CD4-positive, alpha-beta memory T cell (primary cell): ENCODE measurements around the gene RB1. TPM values are rescaled to one million over a fixed set of nuclear protein-coding genes. Genes with fewer than 3 reads are reported as not detected.
A peak's percentile ranks its signal among the peaks of the same experiment; 100 is the strongest.

Source experiments
- CTCF ChIA-PET: fragments of 350-600 bp; sonication (Branson Sonifier 250); formaldehyde crosslinking; loops from one replicate; lab custom pipeline; 2021; ENCODE audit warnings: inconsistent platforms; ENCODE audit not compliant: partially characterized antibody; lab: Charles Lee
- POLR2A ChIA-PET: fragments of 350-600 bp; sonication (Branson Sonifier 250); formaldehyde crosslinking; loops from one replicate; lab custom pipeline; 2021; ENCODE audit not compliant: partially characterized antibody; lab: Charles Lee
- DNase-seq, 5 donors: peaks; one replicate each; pipeline versions ENCODE4 v3.0.0 to v3.0.0-alpha.2; 2020 to 2022; ENCODE audit warnings: mixed read lengths in 1 of 5
- H3K27ac ChIP-seq: one replicate; pipeline ENCODE4 v1.7.0; 2013; ENCODE audit warnings: low read depth, low read length
- H3K27me3 ChIP-seq: 2 replicates; pipeline ENCODE4 v1.7.0; 2013; ENCODE audit warnings: mild to moderate bottlenecking, low read length, moderate library complexity; ENCODE audit not compliant: insufficient read depth
- H3K36me3 ChIP-seq: 2 replicates; pipeline ENCODE4 v1.7.0; 2013; ENCODE audit warnings: mild to moderate bottlenecking, low read length, moderate library complexity; ENCODE audit not compliant: insufficient read depth
- H3K4me1 ChIP-seq: 2 replicates; pipeline ENCODE4 v1.7.0; 2013; ENCODE audit warnings: mild to moderate bottlenecking, low read length, moderate library complexity; ENCODE audit not compliant: insufficient read depth
- H3K4me3 ChIP-seq, 2 donors: one replicate each; pipeline ENCODE4 v1.7.0; 2013; ENCODE audit warnings: low read length in 2 of 2, mild to moderate bottlenecking in 1 of 2
- H3K9me3 ChIP-seq, 2 donors: one replicate each; pipeline ENCODE4 v1.7.0; 2013; ENCODE audit warnings: low read length in 2 of 2, control low read depth in 1 of 2; ENCODE audit not compliant: control insufficient read depth in 1 of 2
- H3K27ac Mint-ChIP-seq, 7 donors: one replicate each; pipeline ENCODE4 v1.8.0; 2020 to 2021; ENCODE audit warnings: mixed read lengths in 7 of 7, mild to moderate bottlenecking in 6 of 7, inconsistent platforms in 3 of 7, moderate library complexity in 3 of 7
- H3K27me3 Mint-ChIP-seq, 2 donors: one replicate each; pipeline ENCODE4 v1.8.0; 2020 to 2021; ENCODE audit warnings: mixed read lengths in 2 of 2
- H3K36me3 Mint-ChIP-seq, 2 donors: one replicate each; pipeline ENCODE4 v1.8.0; 2020 to 2021; ENCODE audit warnings: mixed read lengths in 2 of 2, inconsistent platforms in 1 of 2, mild to moderate bottlenecking in 1 of 2
- H3K4me1 Mint-ChIP-seq, 4 donors: one replicate each; pipeline ENCODE4 v1.8.0; 2020 to 2021; ENCODE audit warnings: mixed read lengths in 4 of 4, mild to moderate bottlenecking in 1 of 4
- H3K4me3 Mint-ChIP-seq, 8 donors: one replicate each; pipeline ENCODE4 v1.8.0; 2020 to 2021; ENCODE audit warnings: mixed read lengths in 8 of 8, mild to moderate bottlenecking in 7 of 8, moderate library complexity in 6 of 8, inconsistent platforms in 3 of 8
- H3K9me3 Mint-ChIP-seq, 8 donors: one replicate each; pipeline ENCODE4 v1.8.0; 2020 to 2021; ENCODE audit warnings: mixed read lengths in 8 of 8, mild to moderate bottlenecking in 5 of 8, inconsistent platforms in 3 of 8, moderate library complexity in 1 of 8
- intact Hi-C: fragments of 100-400 bp; cut with micrococcal nuclease; formaldehyde crosslinking; loops from one replicate; pipeline ENCODE4 v1.15.1; 2023
- polyA plus RNA-seq, 2 donors: library from polyadenylated mRNA; unstranded; fragments of 300-500 nt; fragmentation: Illumina TruSeq; gene quantifications; one replicate each; pipeline ENCODE4 v1.2.3, GENCODE V29; 2021
- total RNA-seq, 2 experiments: library from RNA; stranded (reverse); gene quantifications; one replicate each; pipeline ENCODE4 v1.2.3, GENCODE V29; 2021

The RB1 gene
- total and polyA plus RNA-seq, 4 experiments from 2014 or later = 14.9 to 26.0 (median 20.1) TPM

GRCh38 chr13:48294653-48295052, 8.9 kb upstream of the RB1 start:
- peaks cover 7% of the 10 kb centered on the region for H3K27me3 ChIP-seq
- no peak overlapping the region for H3K4me3 ChIP-seq
- Mint-ChIP-seq H3K27ac (no peak overlapping the region), H3K9me3 (no peaks in the 10 kb centered on the region), H3K4me1 (peaks cover 0 to 4% (median 0%) of the 10 kb centered on the region in 4 donors), H3K4me3 (no peak overlapping the region), H3K27me3 (peaks cover 0 to 1% of the 10 kb centered on the region in 2 donors), H3K36me3 (no peaks in the 10 kb centered on the region)
- no peaks in the 10 kb centered on the region for H3K4me1 ChIP-seq
- no peaks in the 10 kb centered on the region for H3K36me3 ChIP-seq
- POLR2A ChIA-PET = no interaction called here
- no peak for DNase-seq
- no peak overlapping the region for H3K27ac ChIP-seq
- H3K9me3 ChIP-seq = no peaks in the 10 kb centered on the region
- CTCF ChIA-PET = no interaction called here
- intact Hi-C loops = no loop called here

- H3K27me3 Mint-ChIP-seq = peaks cover 0 to 1% of the 10 kb centered on the region in 2 donors
- H3K36me3 Mint-ChIP-seq = no peaks in the 10 kb centered on the region
- intact Hi-C loops = no loop called here
- H3K9me3 Mint-ChIP-seq = no peaks in the 10 kb centered on the region
- ChIA-PET CTCF (no interaction called here), POLR2A (interaction anchor here (0.6 to 1.0 kb wide), 2 partner anchors 23 to 140 kb away, joined by 3 read pairs; no protein-coding TSS in a partner anchor)
- H3K27ac Mint-ChIP-seq = no peak overlapping the region
- Histone ChIP-seq H3K36me3 (no peaks in the 10 kb centered on the region), H3K27ac (no peak overlapping the region), H3K9me3 (no peaks in the 10 kb centered on the region), H3K27me3 (peaks cover 7% of the 10 kb centered on the region), H3K4me1 (no peaks in the 10 kb centered on the region), H3K4me3 (no peak overlapping the region)
- H3K4me1 Mint-ChIP-seq = peaks cover 0 to 4% (median 0%) of the 10 kb centered on the region in 4 donors
- no peak overlapping the region for H3K4me3 Mint-ChIP-seq
- no peak for DNase-seq
Observed at GRCh38 chr13:48295271-48295670, 8.3 kb upstream of the RB1 start.

DNA sequence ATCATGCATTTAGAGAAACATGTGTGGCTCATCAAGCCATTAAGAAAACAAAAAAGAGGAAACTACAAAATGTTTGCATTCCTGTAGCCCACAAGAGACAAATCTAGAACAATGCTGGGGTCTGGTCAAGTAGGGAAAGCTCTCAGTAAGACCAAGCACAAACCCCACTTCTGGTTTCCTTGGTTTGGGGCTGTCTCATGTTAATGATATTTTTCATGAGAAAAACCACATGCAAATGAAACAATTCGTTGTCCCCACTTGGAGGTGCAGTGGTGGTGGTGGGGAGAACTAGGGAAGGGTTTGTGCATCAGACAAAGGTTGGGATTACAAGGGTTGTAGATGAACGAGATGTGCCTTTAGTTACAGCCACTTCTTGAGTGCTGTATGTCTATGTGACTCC, 7.0 kb upstream of the RB1 start:
- no peak overlapping the region for H3K4me3 ChIP-seq
- Mint-ChIP-seq H3K27ac (peak overlapping the region in 2 of 7 donors; percentile 46 to 71), H3K4me1 (peaks cover 0 to 4% (median 0%) of the 10 kb centered on the region in 4 donors), H3K9me3 (no peaks in the 10 kb centered on the region), H3K4me3 (no peak overlapping the region), H3K36me3 (peaks cover 0 to 2% of the 10 kb centered on the region in 2 donors), H3K27me3 (peaks cover 0 to 1% of the 10 kb centered on the region in 2 donors)
- H3K27me3 ChIP-seq = peaks cover 6% of the 10 kb centered on the region
- H3K36me3 ChIP-seq = no peaks in the 10 kb centered on the region
- intact Hi-C loops = no loop called here
- H3K4me1 ChIP-seq = no peaks in the 10 kb centered on the region
- POLR2A ChIA-PET = interaction anchor here (1.0 kb wide), 1 partner anchor 141 kb away, joined by 3 read pairs; no protein-coding TSS in a partner anchor
- no peak for DNase-seq
- H3K27ac ChIP-seq = no peak overlapping the region
- H3K9me3 ChIP-seq = no peaks in the 10 kb centered on the region
- CTCF ChIA-PET = no interaction called here

DNA sequence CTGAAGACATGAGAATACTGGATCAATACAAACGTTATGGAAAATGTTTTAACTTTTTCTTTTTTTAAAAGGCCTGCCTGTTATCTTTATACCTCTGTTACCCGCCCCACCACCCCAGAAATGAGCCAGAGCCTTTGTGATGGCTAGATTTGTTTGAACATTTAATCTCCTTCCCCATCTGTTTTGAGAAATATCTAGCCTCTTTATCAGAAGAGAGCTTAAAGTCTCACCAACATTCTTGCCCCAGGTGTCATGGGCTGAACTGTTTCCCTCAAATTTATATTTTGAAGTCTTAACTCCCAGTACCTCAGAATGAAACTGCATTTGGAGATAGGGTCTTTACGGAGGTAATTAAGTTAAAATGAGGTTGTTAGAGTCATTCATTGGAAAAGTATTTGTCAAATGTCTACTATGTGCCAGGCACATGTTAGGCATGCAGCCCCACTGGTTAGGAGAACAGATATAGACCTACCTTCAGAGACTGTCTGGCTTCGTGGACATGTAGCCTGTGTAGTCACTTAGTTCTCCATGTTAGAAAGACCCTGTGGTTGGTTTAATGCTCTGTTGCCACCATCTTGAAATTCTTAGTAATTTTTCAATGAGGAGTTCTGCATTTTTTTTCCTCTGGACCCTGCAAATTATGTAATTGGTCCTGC, 6.3 kb upstream of the RB1 start:
- H3K4me3 ChIP-seq = no peak overlapping the region
- Mint-ChIP-seq H3K36me3 (peaks cover 0 to 2% of the 10 kb centered on the region in 2 donors), H3K9me3 (no peaks in the 10 kb centered on the region), H3K27me3 (peaks cover 0 to 1% of the 10 kb centered on the region in 2 donors), H3K27ac (peak overlapping the region in 1 of 7 donors; percentile 71), H3K4me1 (peaks cover 0 to 4% (median under 1%) of the 10 kb centered on the region in 4 donors), H3K4me3 (no peak overlapping the region)
- H3K36me3 ChIP-seq = no peaks in the 10 kb centered on the region
- intact Hi-C loops = no loop called here
- H3K27ac ChIP-seq = no peak overlapping the region
- H3K4me1 ChIP-seq = peaks cover 3% of the 10 kb centered on the region
- ChIA-PET CTCF (no interaction called here), POLR2A (no interaction called here)
- H3K27me3 ChIP-seq = no peaks in the 10 kb centered on the region
- no peak for DNase-seq
- H3K9me3 ChIP-seq = no peaks in the 10 kb centered on the region

DNA sequence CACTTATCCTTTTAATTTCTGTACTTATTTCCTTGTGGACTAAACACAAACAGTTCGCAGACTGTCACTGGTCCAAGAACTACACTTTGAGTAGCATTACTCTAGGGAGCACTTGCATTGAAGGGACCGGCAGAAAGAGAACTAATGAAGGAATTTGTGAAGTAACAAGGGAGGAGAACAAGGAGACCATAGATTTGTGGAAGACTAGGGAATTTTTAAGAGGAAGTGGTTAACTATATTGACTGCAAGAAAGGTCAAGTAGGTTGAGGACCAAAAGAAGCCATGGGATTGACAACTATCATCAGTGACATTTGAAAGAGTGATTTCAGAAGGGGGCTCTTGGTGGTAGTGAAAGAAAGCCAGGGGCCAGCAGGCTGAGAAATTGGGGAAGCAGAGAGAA, 4.0 kb upstream of the RB1 start:
- Mint-ChIP-seq H3K36me3 (peaks cover 0 to 14% of the 10 kb centered on the region in 2 donors), H3K27me3 (no peaks in the 10 kb centered on the region), H3K9me3 (no peaks in the 10 kb centered on the region), H3K4me1 (peaks cover 6 to 20% (median 12%) of the 10 kb centered on the region in 4 donors), H3K4me3 (peak overlapping the region in 2 of 8 donors; percentile 11 to 50), H3K27ac (peak overlapping the region in 2 of 7 donors; percentile 30 to 31)
- intact Hi-C loops = no loop called here
- Histone ChIP-seq H3K27ac (no peak overlapping the region), H3K36me3 (no peaks in the 10 kb centered on the region), H3K27me3 (no peaks in the 10 kb centered on the region), H3K4me1 (peaks cover 12% of the 10 kb centered on the region), H3K4me3 (no peak overlapping the region), H3K9me3 (no peaks in the 10 kb centered on the region)
- POLR2A ChIA-PET = no interaction called here
- DNase-seq = no peak
- CTCF ChIA-PET = no interaction called here

DNA sequence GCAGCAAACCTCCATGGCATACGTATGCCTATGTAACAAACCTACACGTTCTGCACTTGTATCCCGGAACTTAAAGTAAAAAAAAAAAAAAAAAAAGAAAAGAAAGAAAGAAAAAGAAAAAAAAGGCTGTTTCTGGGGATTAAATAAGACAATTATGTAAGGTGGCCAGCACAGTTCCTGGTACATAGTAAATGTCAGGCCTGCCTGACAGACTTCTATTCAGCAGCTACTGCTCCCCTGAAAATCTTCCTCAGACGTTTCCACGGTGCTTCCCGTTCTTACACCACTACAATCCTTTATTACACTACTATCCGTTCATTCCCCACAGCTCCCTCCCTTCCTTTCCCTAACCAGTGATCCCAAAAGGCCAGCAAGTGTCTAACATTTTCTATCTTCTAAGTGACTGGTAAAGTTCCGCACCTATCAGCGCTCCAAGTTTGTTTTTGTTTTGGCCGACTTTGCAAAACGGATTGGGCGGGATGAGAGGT, 636 bp upstream of the RB1 start:
- no peaks in the 10 kb centered on the region for H3K36me3 ChIP-seq
- ChIA-PET CTCF (interaction anchor here (0.7 to 1.5 kb wide), 4 partner anchors 12 to 419 kb away, joined by 3 to 5 read pairs (median 4); partner anchors contain the start of gene MED4), POLR2A (interaction anchor here (0.6 to 2.3 kb wide), 15 partner anchors 12 to 351 kb away, joined by 3 to 9 read pairs (median 5); partner anchors contain the start of genes CYSLTR2, ITM2B, MED4 and RCBTB2)
- H3K4me3 ChIP-seq = peak overlapping the region; percentile 63 to 94
- Mint-ChIP-seq H3K36me3 (peaks cover 4 to 24% of the 10 kb centered on the region in 2 donors), H3K9me3 (no peaks in the 10 kb centered on the region), H3K4me1 (peaks cover 21 to 39% (median 29%) of the 10 kb centered on the region in 4 donors), H3K4me3 (peak overlapping the region; percentile 87 to 99 (median 96)), H3K27me3 (no peaks in the 10 kb centered on the region), H3K27ac (peak overlapping the region; percentile 98 to 100 (median 99))
- no peak for DNase-seq
- no peaks in the 10 kb centered on the region for H3K9me3 ChIP-seq
- intact Hi-C loops = loop anchor here (1.0 to 5.0 kb wide), 4 partner anchors 36 to 1489 kb away; partner anchors contain the start of genes ITM2B and KPNA3
- H3K4me1 ChIP-seq = peaks cover 35% of the 10 kb centered on the region
- H3K27me3 ChIP-seq = no peaks in the 10 kb centered on the region
- peak overlapping the region; percentile 96 for H3K27ac ChIP-seq
